SIG-M5 (cell line): Measurements from ENCODE around the gene GAS6.

Experiments used
- DNase-seq: peaks from one replicate; lab custom pipeline; 2025; lab: John Stamatoyannopoulos, UW

Gene GAS6

DNA sequence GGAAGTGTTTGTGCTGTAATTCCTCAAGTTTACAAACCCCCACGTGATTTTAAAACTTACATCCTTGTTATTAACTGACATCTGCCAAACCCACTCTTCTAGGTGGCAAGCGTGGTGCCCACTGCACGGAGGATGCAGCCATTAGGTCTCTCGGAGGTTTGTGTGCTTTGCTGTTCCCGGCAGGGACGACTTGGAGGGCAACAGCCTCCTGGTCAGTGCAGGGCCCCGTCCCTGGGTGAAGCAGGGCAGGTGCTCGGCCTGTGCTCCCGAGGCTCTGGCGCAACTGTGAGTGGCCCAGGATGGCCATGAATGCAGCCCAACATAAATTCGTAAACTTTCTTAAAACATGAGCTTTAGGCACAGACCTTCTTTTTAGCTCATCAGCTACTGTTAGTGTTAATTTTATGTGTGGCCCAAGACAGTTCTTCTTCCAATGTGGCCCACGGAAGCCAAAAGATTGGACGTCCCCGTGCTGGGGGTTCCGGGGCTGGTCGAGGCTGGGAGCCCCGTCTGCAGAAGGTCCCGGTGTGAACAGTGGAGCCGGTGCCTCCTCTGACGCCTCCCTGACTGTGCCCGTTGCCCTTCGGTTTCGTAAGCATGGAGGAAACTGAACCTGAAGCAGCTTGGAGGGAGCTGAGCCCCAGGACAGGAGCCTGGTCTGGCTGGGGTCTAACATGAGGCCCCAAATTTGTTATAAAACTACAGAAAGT is 11.9 kb downstream of the GAS6 start:
- DNase-seq, result no peak

DNA sequence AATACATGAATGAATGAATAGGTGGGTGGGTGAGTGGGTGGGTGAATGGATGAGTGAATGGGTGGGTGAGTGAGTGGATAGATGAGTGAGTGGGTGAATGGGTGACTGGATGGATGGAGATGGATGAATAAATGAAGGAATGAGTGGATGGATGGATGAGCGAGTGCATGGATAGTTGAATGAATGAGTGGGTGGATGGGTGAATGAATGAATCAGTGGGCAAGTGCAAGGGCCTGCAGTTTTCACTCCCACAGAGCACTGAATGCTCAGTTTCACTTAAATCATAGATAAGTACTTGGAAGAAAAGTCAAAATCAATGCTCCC is 12.4 kb downstream of the GAS6 start:
- no peak for DNase-seq

DNA sequence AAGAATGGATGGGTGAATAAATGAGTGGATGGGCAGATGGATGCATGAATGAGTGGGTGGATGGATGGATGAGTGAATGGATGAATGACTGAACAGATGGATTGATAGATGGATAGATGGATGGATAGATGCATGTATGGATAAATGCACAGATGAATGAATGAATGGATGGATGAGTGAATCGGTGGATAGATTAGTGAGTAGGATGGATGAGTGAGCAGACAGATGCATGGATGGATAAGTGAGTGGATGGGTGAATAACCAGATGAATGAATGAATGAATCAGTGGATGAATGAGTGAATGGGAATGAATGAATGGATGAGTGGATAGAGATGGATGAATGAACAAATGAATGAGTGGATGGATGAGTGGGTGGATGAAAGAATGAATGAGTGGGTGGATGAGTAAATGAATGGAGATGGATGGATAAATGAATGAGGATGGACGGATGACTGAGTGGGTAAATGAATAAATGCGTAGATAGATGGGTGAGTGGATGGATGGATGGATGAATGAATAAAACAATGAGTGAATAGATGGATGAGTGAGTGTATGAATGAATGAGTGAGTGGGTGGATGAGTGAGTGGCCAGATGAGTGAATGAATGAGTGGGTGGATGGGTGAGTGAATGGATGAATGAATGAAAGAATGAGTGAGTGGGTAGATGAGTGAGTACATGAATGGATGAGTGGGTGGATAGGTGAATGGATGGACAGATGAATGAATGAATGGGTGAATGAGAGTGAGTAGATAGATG is 13.0 kb downstream of the GAS6 start:
- no peak for DNase-seq

DNA sequence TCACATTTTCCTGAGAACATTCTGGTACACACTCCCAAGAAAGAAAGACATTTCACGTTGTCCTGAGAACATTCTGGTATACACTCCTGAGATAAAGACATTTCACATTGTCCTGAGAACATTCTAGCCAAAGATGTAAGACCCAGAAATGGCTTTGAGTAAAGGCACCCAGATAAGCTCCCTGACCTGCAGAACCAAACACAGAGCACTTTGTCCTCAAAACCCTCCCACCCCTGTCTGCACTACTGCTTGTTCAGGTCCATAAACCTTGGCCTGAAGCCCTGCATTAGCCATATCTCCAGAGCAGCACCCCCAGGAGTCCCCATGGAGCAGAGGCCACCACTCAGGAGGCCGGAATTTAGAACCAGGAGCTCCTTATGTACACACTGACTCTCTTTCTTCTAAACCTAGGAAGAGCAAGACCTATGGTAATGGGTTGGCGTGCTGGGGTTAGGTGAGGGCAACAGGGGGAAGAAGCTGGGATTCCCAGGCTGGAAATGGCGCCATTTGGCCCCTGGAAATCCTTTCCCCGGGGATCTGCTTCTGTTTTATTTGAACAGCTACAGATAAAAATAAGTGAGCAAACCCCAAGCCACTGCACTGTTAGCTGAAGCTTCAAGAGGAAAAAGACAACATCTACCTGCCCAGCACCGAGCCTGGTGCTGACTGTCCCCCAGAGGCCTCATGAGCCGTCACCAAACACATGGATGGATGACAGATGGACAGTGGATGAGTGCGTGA is 13.7 kb downstream of the GAS6 start:
- no peak for DNase-seq

DNA sequence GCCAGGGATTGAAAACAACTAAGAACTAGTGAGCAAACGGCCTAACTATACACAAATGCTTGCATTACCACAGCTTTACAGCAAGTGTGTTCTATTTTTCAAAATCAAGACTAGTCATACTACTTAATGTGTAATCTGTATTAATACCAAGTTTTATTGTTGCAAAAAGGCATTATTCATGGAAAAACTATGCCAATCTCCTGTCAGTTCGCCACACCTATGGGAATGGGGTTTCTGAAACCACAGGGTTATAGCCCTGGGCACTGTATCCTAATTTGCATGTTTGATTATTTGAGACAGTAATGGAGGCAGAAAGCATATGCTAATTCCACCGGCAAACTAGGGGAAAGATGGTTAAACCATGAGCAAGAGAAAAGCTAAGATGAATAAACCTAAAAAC is 14.3 kb downstream of the GAS6 start:
- DNase-seq, result no peak

DNA sequence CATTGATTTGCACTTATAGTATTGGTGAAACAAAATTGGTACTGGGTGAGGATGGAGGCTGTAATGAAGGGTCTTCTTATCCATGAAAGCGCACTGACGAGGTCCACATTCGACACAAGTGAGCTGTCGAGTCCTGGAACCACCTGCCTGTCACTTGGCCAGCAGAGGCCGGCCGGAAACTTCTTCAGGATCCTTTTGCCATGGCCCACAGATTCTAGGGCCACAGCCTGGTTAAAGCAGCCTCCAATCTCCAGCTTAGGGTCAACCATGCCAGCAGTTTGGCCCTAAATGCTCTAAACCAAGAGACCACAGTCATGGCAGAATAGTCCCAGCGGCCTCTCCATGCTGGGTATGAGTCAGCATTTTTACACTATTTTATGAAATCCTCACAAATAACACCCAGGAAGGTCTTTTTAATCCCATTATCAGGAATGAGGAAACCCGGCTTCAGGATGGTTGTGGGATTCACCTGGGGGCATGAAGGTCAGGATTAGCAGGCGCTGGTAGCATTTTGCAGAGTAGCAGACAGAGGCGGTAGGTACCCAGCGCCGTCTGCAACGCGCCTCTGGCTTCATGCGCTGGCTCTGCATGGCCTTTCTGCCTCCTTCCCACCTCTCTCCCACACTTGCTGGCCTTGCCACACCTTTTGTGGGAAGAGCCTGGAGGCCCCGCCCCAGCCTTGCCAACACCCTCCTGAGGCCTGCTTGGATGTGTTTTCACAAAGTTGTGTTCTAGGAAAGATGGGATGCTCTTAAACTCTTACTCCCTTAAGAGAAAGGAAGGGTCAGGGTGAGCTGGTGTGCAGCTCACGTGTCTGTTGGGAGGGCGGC is 15.2 kb downstream of the GAS6 start:
- no peak for DNase-seq

DNA sequence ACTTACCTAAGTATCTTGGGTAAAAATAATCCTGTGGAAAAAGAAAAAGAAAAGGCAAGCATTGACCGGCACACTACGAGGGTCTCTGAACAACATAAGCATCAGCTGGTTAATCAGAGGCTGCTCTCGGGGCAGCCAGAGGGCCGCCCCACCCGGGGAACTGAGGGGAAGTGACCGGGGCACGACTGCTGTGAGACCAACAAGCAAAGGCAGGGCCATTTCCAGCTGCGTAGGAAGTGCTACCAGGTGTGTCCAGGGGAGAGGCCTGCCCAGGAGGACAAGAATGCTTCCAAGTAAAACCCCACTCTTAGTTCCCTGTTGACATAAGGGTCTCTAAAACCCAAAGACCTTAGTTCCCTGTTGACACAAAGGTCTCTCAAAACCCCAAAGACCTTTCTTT is 15.9 kb downstream of the GAS6 start:
- DNase-seq, result no peak

DNA sequence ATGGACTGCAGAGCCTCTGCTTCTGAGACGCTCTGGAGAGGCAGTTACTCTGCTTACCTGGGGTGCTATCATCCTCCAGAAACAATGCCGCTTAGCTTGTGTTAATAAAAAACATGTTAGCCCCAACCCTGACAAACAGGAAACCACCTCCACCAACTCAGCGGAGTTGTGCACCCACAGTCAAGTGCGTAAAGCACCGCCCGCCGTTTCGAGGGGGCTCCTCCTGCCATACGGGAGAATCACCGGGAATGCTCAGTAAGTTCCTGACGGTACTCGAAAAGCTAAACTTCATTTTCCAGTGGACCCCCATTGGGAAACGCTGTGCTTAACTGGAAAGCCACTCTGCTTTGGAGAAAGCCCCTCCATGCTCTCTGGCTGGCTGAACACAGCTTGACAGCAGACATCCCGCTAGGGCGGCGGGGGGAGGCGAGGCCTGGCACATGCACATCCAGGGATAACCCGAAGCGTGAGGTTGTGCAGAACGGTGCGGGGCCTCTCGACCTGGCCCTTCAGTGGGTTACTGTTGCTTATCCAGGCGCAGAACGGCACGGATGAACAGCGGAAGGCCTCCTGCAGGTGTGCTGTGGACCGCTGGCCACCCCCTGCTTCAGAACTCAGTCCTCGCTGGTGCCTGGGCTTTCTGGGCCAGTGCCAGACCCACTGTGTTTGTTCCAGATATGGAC is 17.1 kb downstream of the GAS6 start:
- no peak for DNase-seq

DNA sequence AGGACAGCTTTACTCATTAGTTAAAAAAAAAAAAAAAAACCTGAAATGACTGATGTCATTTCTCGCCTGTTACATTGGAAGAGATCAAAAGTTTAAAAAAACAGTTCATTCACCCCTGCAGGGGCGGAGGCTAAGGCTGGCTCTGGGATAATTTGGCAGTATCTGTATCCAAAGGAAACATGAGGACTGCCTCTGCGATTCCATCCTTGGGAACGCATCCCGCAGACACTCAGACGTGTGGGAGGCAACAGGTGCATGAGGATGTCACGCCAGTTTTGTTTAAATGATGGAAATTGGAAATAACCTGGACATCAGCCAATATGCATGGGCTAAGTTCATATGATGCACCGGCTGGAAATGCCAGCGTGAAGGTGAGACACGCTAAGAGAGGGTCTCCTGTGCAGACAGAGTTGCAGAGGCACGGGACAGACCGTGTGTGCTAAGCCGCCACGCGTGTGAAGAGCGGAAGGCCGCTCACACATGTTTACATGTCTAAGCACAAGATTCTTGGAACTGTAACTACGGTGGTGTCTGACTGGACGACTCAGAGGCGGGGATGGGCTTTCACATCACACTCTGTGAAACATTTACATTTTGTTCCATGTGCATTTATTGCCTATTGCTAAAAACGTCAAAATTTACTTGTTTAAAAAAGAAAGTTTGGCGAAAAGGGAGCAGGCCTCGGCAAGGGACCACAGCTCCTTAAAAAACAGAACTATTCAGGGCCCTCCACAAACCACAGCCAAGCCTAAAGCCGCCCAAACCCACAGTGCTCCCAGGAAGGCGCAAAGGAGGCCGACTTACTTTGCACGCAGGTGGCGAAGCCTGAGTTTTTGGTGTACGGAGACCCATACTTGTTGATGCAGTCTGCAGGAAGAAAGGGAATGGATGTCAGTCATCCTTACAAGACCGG is 17.9 kb downstream of the GAS6 start:
- no peak for DNase-seq

DNA sequence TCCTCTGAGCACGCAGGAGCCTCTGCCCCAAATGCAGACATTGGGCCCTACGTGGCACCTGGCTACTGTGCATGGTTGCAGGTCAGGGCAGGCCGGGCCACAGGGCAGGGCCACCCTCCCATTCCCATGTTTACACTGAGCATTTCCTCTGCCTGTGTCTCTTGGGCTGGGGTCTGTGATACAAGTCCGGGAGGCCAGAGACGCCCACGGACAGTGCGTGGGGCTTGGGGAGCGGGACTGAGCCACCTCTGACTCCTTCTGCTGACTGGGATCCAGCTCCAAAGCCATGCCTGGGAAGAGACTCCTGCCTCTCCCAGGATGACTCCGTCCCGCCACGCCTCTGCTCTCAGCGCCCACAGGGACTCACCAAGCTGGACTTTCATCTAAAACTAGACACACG is 18.8 kb downstream of the GAS6 start:
- no peak for DNase-seq

DNA sequence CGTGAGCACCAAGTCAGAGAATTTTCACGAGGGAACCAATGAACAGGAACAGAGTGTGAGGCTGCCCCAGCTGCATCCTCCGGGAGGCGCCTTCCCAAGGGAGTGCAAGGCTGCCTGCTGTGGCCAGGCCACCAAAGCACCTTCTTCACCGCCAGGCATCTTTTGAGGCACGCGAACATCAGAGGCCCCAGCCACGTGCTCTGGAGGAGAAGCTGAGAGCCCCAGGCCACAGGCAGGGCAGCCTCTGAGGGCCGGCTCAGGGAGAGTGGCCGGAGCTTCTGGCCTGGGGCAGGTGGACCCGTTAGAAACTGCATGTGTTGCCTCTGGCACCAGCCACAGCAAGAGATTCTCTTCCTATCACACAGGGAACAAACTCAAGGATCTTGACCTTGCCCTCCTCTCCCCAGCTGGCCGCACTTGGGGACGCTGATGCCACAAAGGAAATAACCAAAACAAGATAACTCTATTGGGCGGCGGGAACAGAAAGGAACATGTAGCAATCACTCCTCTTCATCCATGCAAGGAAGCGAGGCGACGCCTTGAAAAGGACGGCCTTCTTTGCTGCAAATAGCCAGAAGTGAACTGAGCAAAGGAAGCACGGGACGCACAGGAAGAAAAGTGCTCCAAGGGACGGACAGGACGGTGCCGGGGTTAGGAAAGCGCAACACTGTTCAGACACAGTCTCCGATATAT is 19.9 kb downstream of the GAS6 start:
- DNase-seq, result no peak

DNA sequence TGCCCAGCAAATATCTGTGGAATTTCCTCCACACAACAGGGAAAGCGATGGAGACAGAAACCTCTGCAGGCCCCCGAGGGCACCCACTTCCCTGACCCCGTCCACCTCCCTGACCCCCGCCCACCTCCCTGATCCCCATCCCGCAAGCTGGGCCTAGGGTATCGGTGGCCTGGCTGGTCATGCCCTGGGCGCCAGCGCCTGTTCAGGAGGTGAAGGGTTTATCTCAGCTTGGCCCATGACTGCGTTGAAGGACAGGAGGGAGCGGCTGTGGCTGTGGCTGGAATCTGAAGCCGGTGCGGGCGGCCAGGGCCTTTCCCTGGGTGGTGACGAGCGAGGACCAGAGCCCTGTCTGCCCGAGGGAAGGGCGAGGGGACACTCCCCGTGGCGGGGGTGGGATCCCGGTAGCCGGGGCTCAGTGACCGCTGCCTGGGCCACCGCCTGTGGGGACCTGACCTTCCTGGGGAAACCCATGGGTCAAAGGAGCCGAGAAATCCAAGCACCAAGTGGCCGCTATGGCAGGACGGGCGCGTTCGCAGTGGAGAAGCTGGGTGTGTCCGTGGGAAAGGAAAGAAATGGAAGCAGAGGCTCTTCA is 20.7 kb downstream of the GAS6 start:
- no peak for DNase-seq

DNA sequence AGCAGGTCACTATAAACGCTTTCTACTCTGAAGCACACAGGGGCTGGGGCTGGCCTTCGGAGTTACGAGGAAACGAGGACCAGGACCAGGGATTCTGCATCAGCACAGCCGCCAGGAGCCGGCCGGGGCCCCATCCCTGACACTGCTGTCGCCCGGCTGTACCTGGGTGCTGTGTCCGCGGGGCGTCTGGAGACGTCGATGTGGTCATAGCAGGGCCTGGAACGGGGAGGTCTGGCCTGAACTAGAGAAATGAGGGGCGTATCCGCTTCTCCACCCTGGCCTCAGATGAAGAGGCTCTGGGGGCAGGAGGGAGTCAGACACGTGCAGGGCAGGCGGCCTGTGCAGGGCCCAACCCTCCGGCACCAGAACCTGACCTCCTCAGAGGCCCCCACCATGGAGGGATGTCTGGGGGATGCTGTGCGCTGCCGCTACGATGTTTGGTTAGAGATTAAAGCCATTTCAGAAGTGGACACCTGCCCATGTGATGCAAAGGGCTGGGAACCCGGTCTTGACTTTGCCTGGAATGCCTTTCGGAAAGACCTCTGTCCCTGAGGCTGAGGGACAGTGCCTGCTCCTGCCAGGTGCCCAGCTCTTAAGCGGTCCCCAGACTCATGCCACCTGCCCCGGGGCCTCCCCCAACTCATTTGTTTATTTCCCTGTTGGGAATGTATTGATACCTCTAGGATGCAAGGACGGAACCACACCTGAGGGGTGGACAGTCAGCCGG is 21.4 kb downstream of the GAS6 start:
- no peak for DNase-seq

DNA sequence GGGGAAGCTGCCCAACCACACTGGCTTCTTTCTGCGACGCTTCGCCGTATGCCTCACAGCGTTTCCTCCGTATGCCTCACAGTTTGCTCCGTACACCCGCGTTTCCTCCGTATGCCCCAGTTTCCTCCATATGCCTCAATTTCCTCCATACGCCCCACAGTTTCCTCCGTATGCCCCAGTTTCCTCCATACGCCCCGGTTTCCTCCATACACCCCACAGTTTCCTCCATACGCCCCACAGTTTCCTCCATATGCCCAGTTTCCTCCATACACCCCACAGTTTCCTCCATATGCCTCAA is 22.6 kb downstream of the GAS6 start:
- no peak for DNase-seq

DNA sequence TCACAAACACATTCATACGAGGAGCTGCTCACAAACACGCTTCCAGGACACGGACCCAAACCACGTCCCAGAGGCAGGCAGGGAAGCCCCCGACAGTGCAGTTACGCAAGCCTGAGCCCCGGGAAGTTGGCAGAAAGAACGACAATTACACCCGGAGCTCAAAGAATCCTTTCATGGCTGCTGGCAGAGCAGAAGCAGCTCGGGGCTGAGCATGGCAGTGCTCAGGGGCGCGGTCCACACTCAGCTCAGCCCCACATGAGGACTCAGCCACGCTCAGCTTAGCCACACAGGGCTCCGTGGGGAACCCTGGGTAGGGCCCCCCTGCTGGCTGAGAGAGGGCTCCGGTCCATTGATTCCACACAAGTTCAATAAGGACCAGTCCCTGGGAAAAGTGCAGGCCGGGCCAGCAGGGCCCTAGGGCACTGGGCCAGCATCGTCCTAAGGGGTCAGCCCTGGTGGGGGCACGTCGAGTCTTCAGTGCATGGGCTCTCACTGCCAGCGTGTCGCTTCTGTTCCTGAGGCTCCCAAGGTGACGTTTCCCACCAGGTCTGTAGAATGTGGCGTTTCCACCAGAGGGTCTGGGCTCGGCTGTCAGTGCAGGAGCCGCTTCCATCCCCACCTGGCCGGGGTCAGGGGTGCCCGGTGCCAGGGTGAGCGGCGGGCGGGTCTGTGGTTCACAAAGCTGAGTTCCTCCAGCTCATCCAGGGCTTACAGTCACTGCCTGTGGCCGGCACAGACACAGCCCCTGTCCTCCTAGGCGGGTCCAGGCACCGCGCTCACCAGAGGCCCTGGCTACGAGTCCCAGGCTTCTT is 23.1 kb downstream of the GAS6 start:
- DNase-seq, result no peak

DNA sequence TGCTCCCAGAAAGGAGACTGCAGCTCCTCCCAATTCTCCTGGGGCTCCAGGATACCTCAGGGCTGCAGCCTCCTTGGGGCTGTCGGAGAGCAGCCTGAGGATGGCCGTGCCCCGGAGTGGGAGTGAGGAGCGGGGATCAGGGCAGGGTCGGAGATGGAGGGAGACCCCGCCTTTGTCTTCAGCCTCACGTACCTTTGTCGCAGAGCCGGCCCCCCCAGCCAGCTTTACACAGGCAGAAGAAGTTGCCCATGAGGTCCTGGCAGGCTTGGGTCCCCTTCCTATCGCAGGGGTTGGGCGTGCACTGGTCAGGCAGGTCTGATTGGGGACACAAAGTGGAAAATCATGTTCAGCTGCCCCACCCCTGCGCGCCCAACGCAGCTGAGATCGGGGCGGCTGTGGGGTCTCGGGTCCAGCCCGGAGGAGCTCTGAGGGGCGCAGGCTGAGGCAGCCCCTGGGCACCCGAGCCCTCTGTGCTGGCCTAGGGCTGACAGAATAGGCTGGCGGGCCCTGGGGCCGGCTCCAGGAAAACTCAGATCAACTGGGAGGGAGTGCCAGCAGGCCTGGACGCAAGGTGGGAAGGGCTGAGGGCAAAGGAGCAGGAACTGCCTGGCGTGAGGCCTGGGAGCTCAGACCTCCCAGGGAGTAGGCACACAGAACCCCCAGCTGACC is 24.2 kb downstream of the GAS6 start:
- DNase-seq, result no peak

DNA sequence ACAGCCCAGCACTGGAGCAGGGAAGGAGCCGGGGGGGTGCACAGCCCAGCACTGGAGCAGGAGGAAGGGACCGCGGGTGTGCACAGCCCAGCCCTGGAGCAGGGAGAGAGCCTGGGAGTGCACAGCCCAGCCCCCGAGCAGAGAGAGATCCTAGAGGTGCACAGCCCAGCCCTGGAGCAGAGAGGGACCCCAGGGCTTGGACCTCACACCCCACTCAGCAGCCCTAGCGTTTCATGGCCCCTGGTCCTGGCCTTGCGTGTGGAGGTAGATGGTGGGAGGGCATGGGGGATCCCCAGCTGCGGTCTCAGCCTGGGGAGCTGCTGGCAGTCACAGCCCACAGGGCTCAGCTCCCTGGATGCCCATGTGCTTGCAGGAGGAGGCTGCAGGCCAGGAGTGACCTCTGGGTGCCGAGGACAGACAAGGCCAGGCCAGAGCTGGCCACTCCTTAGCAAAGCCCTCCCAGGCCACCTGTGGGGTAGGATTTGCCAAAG is 25.1 kb downstream of the GAS6 start:
- DNase-seq, result no peak
